B cell (primary cell): Measurements from ENCODE around the gene NEAT1. TPM values are rescaled to one million over a fixed set of nuclear protein-coding genes. Genes with fewer than 3 reads are reported as not detected.

Source experiments
- ATAC-seq: fragments of 200-7000 bp; cut with Tn5 transposase; one replicate; pipeline ENCODE4 v1.10.0; 2021; ENCODE audit warnings: low read depth, mild to moderate bottlenecking, moderate number of reproducible peaks, moderate library complexity
- CTCF ChIA-PET: fragments of 350-600 bp; sonication (Branson Sonifier 250); formaldehyde crosslinking; loops from one replicate; lab custom pipeline; 2021; ENCODE audit warnings: antibody characterized with exemption, inconsistent platforms; lab: Charles Lee
- POLR2A ChIA-PET: fragments of 350-600 bp; sonication (Branson Sonifier 250); formaldehyde crosslinking; loops from one replicate; lab custom pipeline; 2021; ENCODE audit warnings: antibody characterized with exemption; lab: Charles Lee
- DNase-seq: peaks from one replicate; pipeline ENCODE4 v3.0.0; 2013
- H2AFZ ChIP-seq: 2 replicates; pipeline ENCODE4 v1.6.1; 2012; ENCODE audit warnings: mild to moderate bottlenecking, low read depth, low read length; ENCODE audit not compliant: insufficient read depth, poor library complexity, severe bottlenecking
- H3K27ac ChIP-seq, 2 donors: 1 replicate in 1 of 2; 2 replicates in 1 of 2; pipeline ENCODE4 v1.5.1; 2012 to 2013; ENCODE audit warnings: low read length in 2 of 2, mild to moderate bottlenecking in 2 of 2, moderate library complexity in 1 of 2
- H3K27me3 ChIP-seq, 4 experiments: fragments of 200-600 bp in 1 of 4; sonication (generic) in 1 of 4; replicated peaks in 1 of 4; 1 replicate in 2 of 4; 2 replicates in 2 of 4; pipeline versions ENCODE4 v1.6.1 to v1.7.0; 2013 to 2016; ENCODE audit warnings: low read length in 3 of 4, mild to moderate bottlenecking in 2 of 4, mixed read lengths in 1 of 4, moderate library complexity in 1 of 4; ENCODE audit not compliant: insufficient read depth in 4 of 4, control insufficient read depth in 3 of 4; ENCODE audit errors: control extremely low read depth in 1 of 4
- H3K36me3 ChIP-seq, 2 experiments: replicated peaks in 1 of 2; 1 replicate in 1 of 2; 2 replicates in 1 of 2; pipeline versions ENCODE4 v1.6.1 to v1.7.1; 2013; ENCODE audit warnings: low read length in 1 of 2; ENCODE audit not compliant: insufficient read depth in 2 of 2, control insufficient read depth in 1 of 2; ENCODE audit errors: control extremely low read depth in 1 of 2, extremely low read depth in 1 of 2
- H3K4me1 ChIP-seq, 2 donors: fragments of 200-600 bp in 1 of 2; sonication (generic) in 1 of 2; 1 replicate in 1 of 2; 2 replicates in 1 of 2; pipeline versions ENCODE4 v1.5.1 to v1.6.1; 2013 to 2017; ENCODE audit warnings: low read length in 2 of 2; ENCODE audit not compliant: control insufficient read depth in 2 of 2, insufficient read depth in 2 of 2
- H3K4me2 ChIP-seq: replicated peaks from 2 replicates; pipeline ENCODE3; 2012; ENCODE audit warnings: mild to moderate bottlenecking, low read depth, low read length; ENCODE audit not compliant: poor library complexity, severe bottlenecking
- H3K4me3 ChIP-seq, 5 experiments: fragments of 200-600 bp in 1 of 5; sonication (generic) in 1 of 5; 1 replicate in 3 of 5; 2 replicates in 2 of 5; pipeline versions ENCODE4 v1.5.1 to v1.7.0; 2011 to 2016; ENCODE audit warnings: low read length in 4 of 5, mild to moderate bottlenecking in 4 of 5, low read depth in 2 of 5, control low read depth in 1 of 5, moderate library complexity in 1 of 5; ENCODE audit not compliant: insufficient read depth in 1 of 5; ENCODE audit errors: control extremely low read depth in 1 of 5, extremely low read depth in 1 of 5
- H3K79me2 ChIP-seq: fragments of 200-600 bp; sonication (generic); one replicate; pipeline ENCODE4 v1.6.0; 2016; ENCODE audit warnings: low read length; ENCODE audit not compliant: control insufficient read depth, insufficient read depth
- H3K9ac ChIP-seq: fragments of 200-600 bp; sonication (generic); 2 replicates; pipeline ENCODE4 v1.6.1; 2017; ENCODE audit warnings: mild to moderate bottlenecking, low read length, moderate library complexity
- H3K9me3 ChIP-seq, 3 donors: one replicate each; pipeline versions ENCODE4 v1.6.1 to v1.7.1; 2013; ENCODE audit warnings: low read length in 2 of 3; ENCODE audit not compliant: control insufficient read depth in 2 of 3, insufficient read depth in 1 of 3; ENCODE audit errors: control extremely low read depth in 1 of 3
- H4K20me1 ChIP-seq: 2 replicates; pipeline ENCODE4 v1.6.0; 2012; ENCODE audit warnings: mild to moderate bottlenecking, low read length; ENCODE audit not compliant: insufficient read depth, control insufficient read depth, poor library complexity, severe bottlenecking
- H3K27ac Mint-ChIP-seq: one replicate; pipeline ENCODE4 v1.8.0; 2021; ENCODE audit warnings: mixed read lengths
- H3K27me3 Mint-ChIP-seq: one replicate; pipeline ENCODE4 v1.8.0; 2021; ENCODE audit warnings: mixed read lengths
- H3K4me1 Mint-ChIP-seq: one replicate; pipeline ENCODE4 v1.8.0; 2021; ENCODE audit warnings: mixed read lengths
- H3K4me3 Mint-ChIP-seq: one replicate; pipeline ENCODE4 v1.8.0; 2021; ENCODE audit warnings: mixed read lengths
- H3K9me3 Mint-ChIP-seq: one replicate; pipeline ENCODE4 v1.8.0; 2022; ENCODE audit warnings: mixed read lengths; ENCODE audit not compliant: insufficient read depth
- CTCF ChIP-seq: fragments of 200-600 bp; IDR thresholded peaks from one replicate; pipeline ENCODE4 v1.8.0; 2022; ENCODE audit warnings: antibody characterized with exemption, mild to moderate bottlenecking
- EZH2 ChIP-seq: IDR thresholded peaks from 2 replicates; pipeline ENCODE4 v1.6.1; 2012; ENCODE audit warnings: borderline replicate concordance, low read depth, mild to moderate bottlenecking, moderate library complexity, low read length; ENCODE audit not compliant: insufficient read depth, poor library complexity, severe bottlenecking
- WGBS: methylation state at CpG from one replicate; pipeline ENCODE4 v1.1.5; 2013; ENCODE audit warnings: missing lambda C conversion rate; ENCODE audit not compliant: insufficient coverage; 5-methylcytosine and 5-hydroxymethylcytosine counted together
- intact Hi-C: fragments of 100-400 bp; cut with micrococcal nuclease; formaldehyde crosslinking; loops from one replicate; pipeline ENCODE4 v1.10.0; 2022
- polyA plus RNA-seq: library from polyadenylated mRNA; depleted of rRNA; stranded (reverse); fragments of >200 nt; gene quantifications from 2 replicates; pipeline ENCODE4 v1.2.3, GENCODE V29; 2012
- total RNA-seq, 2 donors: library from RNA; stranded (reverse); fragments of 120-200 nt in 1 of 2; gene quantifications; 1 replicate in 1 of 2; 2 replicates in 1 of 2; pipeline versions ENCODE4 v1.2.3 to v1.2.4, GENCODE V29; 2013 to 2022

The NEAT1 gene
- total and polyA plus RNA-seq, 2 donors (not counting 1 experiment from before 2014, with no cell fraction given): 66.7 to 1,642 TPM

- TF ChIP-seq EZH2: no peak
- TF ChIP-seq CTCF: no peak
- Histone ChIP-seq H3K27ac (peak overlapping the region; percentile 91 to 97), H3K27me3 (no peaks in the 10 kb centered on the region), H3K79me2 (peaks cover 81% of the 10 kb centered on the region), H4K20me1 (no peaks in the 10 kb centered on the region), H3K4me3 (peak overlapping the region; percentile 63 to 98 (median 75)), H3K4me2 (peak overlapping the region; percentile 94), H3K9me3 (no peaks in the 10 kb centered on the region), H3K4me1 (peaks cover 80 to 88% of the 10 kb centered on the region in 2 donors), H3K36me3 (peaks cover 0 to 12% of the 10 kb centered on the region in 2 experiments), H3K9ac (peak overlapping the region; percentile 90), H2AFZ (no peak overlapping the region)
- Mint-ChIP-seq H3K27me3 (no peaks in the 10 kb centered on the region), H3K4me1 (peaks cover 74% of the 10 kb centered on the region), H3K4me3 (peak overlapping the region; percentile 92), H3K27ac (peak overlapping the region; percentile 100), H3K9me3 (no peaks in the 10 kb centered on the region)
- ATAC-seq: peak; percentile 31
- POLR2A ChIA-PET: interaction anchor here (0.6 to 16.5 kb wide), 11 partner anchors 9 to 75 kb away, joined by 3 to 1159 read pairs (median 6); partner anchors contain the start of genes MALAT1 and SLC25A45
- DNase-seq: peak; percentile 89
- CTCF ChIA-PET: interaction anchor here (1.2 to 14.9 kb wide), 5 partner anchors 11 to 78 kb away, joined by 3 to 541 read pairs (median 5); partner anchors contain the start of gene MALAT1
- intact Hi-C loops: loop anchor here (1.0 to 2.0 kb wide), 5 partner anchors 10 to 71 kb away; partner anchors contain the start of gene SLC25A45
- WGBS: 0% methylated on average over 4 of the region's 9 CpGs
Measured at GRCh38 chr11:65425971-65426838, 3.6 kb downstream of the NEAT1 start.
